Keratinocyte (primary cell): ENCODE data around the gene INHBC. TPM values are rescaled to one million over a fixed set of nuclear protein-coding genes. Genes with fewer than 3 reads are reported as not detected.

Source experiments
- DNase-seq: peaks from one replicate; pipeline ENCODE4 v3.0.0-alpha.2; 2011; ENCODE audit warnings: low read depth, missing footprints, low spot score
- FAIRE-seq: peaks from 2 replicates; lab custom pipeline; 2011; peaks lifted over from hg19 to GRCh38; lab: Jason Lieb, UNC
- H2AFZ ChIP-seq: 2 replicates; pipeline ENCODE4 v1.6.0; 2012; ENCODE audit warnings: low read length, control low read depth, inconsistent platforms; ENCODE audit not compliant: control insufficient read depth
- H3K27ac ChIP-seq: 2 replicates; pipeline ENCODE4 v1.5.1; 2011; ENCODE audit warnings: low read length; ENCODE audit not compliant: control insufficient read depth, insufficient read depth
- H3K27me3 ChIP-seq: 3 replicates; pipeline ENCODE4 v1.6.0; 2011; ENCODE audit warnings: low read length; ENCODE audit not compliant: control insufficient read depth, insufficient read depth; ENCODE audit errors: extremely low read depth
- H3K36me3 ChIP-seq, 2 experiments: 2 replicates in 1 of 2; 3 replicates in 1 of 2; pipeline ENCODE4 v1.5.1; 2011; ENCODE audit warnings: low read length in 2 of 2, mild to moderate bottlenecking in 1 of 2; ENCODE audit not compliant: control insufficient read depth in 2 of 2, insufficient read depth in 2 of 2; ENCODE audit errors: extremely low read depth in 1 of 2
- H3K4me1 ChIP-seq: 3 replicates; pipeline ENCODE4 v1.5.1; 2011; ENCODE audit warnings: low read length; ENCODE audit not compliant: control insufficient read depth, insufficient read depth; ENCODE audit errors: extremely low read depth
- H3K4me2 ChIP-seq: 3 replicates; pipeline ENCODE4 v1.6.0; 2011; ENCODE audit warnings: low read depth, low read length; ENCODE audit not compliant: control insufficient read depth, insufficient read depth; ENCODE audit errors: extremely low read depth
- H3K4me3 ChIP-seq, 3 experiments: fragments of 200-600 bp in 1 of 3; sonication (generic) in 1 of 3; 2 replicates in 2 of 3; 3 replicates in 1 of 3; pipeline ENCODE4 v1.5.1; 2011 to 2016; ENCODE audit warnings: low read length in 3 of 3, mild to moderate bottlenecking in 3 of 3, control low read depth in 2 of 3, inconsistent platforms in 1 of 3, low read depth in 1 of 3, mixed read lengths in 1 of 3, mixed run types in 1 of 3, moderate library complexity in 1 of 3; ENCODE audit not compliant: control insufficient read depth in 2 of 3, insufficient read depth in 2 of 3; ENCODE audit errors: extremely low read depth in 1 of 3
- H3K79me2 ChIP-seq: 2 replicates; pipeline ENCODE4 v1.6.0; 2012; ENCODE audit warnings: low read length; ENCODE audit not compliant: control insufficient read depth, insufficient read depth
- H3K9ac ChIP-seq: 3 replicates; pipeline ENCODE4 v1.6.0; 2011; ENCODE audit warnings: low read length; ENCODE audit not compliant: control insufficient read depth, insufficient read depth; ENCODE audit errors: extremely low read depth
- H3K9me1 ChIP-seq: 3 replicates; pipeline ENCODE4 v1.6.0; 2011; ENCODE audit warnings: low read length; ENCODE audit not compliant: control insufficient read depth, insufficient read depth; ENCODE audit errors: extremely low read depth
- H3K9me3 ChIP-seq: 2 replicates; pipeline ENCODE4 v1.5.1; 2012; ENCODE audit warnings: low read depth, low read length; ENCODE audit not compliant: control insufficient read depth
- H4K20me1 ChIP-seq: 3 replicates; pipeline ENCODE4 v1.6.0; 2011; ENCODE audit warnings: low read length; ENCODE audit not compliant: control insufficient read depth, insufficient read depth; ENCODE audit errors: extremely low read depth
- CTCF ChIP-seq, 3 experiments: IDR thresholded peaks in 1 of 3; conservative IDR thresholded peaks in 1 of 3; optimal IDR thresholded peaks in 1 of 3; 2 replicates in 2 of 3; 3 replicates in 1 of 3; pipeline versions ENCODE3 to v1.5.1; 2011; ENCODE audit warnings: low read length in 3 of 3, mild to moderate bottlenecking in 3 of 3, moderate library complexity in 2 of 3, control low read depth in 1 of 3, inconsistent platforms in 1 of 3; ENCODE audit not compliant: insufficient read depth in 2 of 3; ENCODE audit errors: extremely low read depth in 1 of 3
- EZH2 ChIP-seq: IDR thresholded peaks from one replicate; pipeline ENCODE4 v1.6.1; 2012; ENCODE audit warnings: inconsistent platforms, mild to moderate bottlenecking, low read length, moderate library complexity
- dilution Hi-C: fragments of 300-500 bp; cut with MboI; formaldehyde crosslinking; loops from one replicate; pipeline ENCODE4 v1.7.0; 2020; ENCODE audit warnings: low sequenced_read_pairs; ENCODE audit not compliant: extremely low pct_ligation_motif_present
- polyA plus RNA-seq, 5 experiments: library from polyadenylated mRNA; depleted of rRNA in 3 of 5; stranded (reverse) in 3 of 5; stranded (forward) in 1 of 5; unstranded in 1 of 5; fragments of >200 nt; gene quantifications; 1 replicate in 1 of 5; 2 replicates in 3 of 5; 3 replicates in 1 of 5; pipeline versions ENCODE4 v1.2.1 to v1.2.3, GENCODE V29; 2011 to 2012; ENCODE audit warnings: missing spikeins in 2 of 5, low read depth in 1 of 5, low replicate concordance in 1 of 5

INHBC gene
- polyA plus RNA-seq, 1 donor (not counting 4 experiments of a cell fraction or from before 2014, with no cell fraction given): 0.04 TPM

- DNase-seq: no peak
- dilution Hi-C loops: no loop called here
- H3K9me3 ChIP-seq: no peaks in the 10 kb centered on the region
- H3K79me2 ChIP-seq: no peaks in the 10 kb centered on the region
- H3K27me3 ChIP-seq: no peaks in the 10 kb centered on the region
- no peaks in the 10 kb centered on the region for H3K4me1 ChIP-seq
- H3K9me1 ChIP-seq: no peaks in the 10 kb centered on the region
- H3K4me2 ChIP-seq: no peak overlapping the region
- H3K27ac ChIP-seq: no peak overlapping the region
- TF ChIP-seq EZH2: no peak
- peak in 1 of 3 experiments; percentile 0 for TF ChIP-seq CTCF (optimal IDR thresholded peaks at IDR 0.05 in 1 of 3, IDR thresholded peaks at IDR 0.05 in 1 of 3, conservative IDR thresholded peaks at IDR 0.05 in 1 of 3; ENCODE audit: extremely low read depth in 1 of 3, insufficient read depth in 2 of 3, low read length in 3 of 3)
- no peak overlapping the region for H3K4me3 ChIP-seq
- peaks cover 25 to 42% of the 10 kb centered on the region in 2 experiments for H3K36me3 ChIP-seq
- no peaks in the 10 kb centered on the region for H4K20me1 ChIP-seq
- H3K9ac ChIP-seq: no peak overlapping the region
- no peak for FAIRE-seq
- H2AFZ ChIP-seq: no peak overlapping the region
These were observed 63.5 kb downstream of the INHBC start for GRCh38 chr12:57498132-57498502.

- H3K9ac ChIP-seq: no peak overlapping the region
- no peaks in the 10 kb centered on the region for H3K9me3 ChIP-seq
- no peak for TF ChIP-seq CTCF (optimal IDR thresholded peaks at IDR 0.05 in 1 of 3, IDR thresholded peaks at IDR 0.05 in 1 of 3, conservative IDR thresholded peaks at IDR 0.05 in 1 of 3; ENCODE audit: extremely low read depth in 1 of 3, insufficient read depth in 2 of 3, low read length in 3 of 3)
- TF ChIP-seq EZH2: no peak
- dilution Hi-C loops: no loop called here
- no peaks in the 10 kb centered on the region for H3K27me3 ChIP-seq
- no peak overlapping the region for H3K27ac ChIP-seq
- no peaks in the 10 kb centered on the region for H3K79me2 ChIP-seq
- no peaks in the 10 kb centered on the region for H4K20me1 ChIP-seq
- H3K4me2 ChIP-seq: no peak overlapping the region
- H3K4me1 ChIP-seq: no peaks in the 10 kb centered on the region
- H3K36me3 ChIP-seq: peaks cover 25 to 44% of the 10 kb centered on the region in 2 experiments
- no peak overlapping the region for H2AFZ ChIP-seq
- DNase-seq: no peak
- no peak for FAIRE-seq
- no peak overlapping the region for H3K4me3 ChIP-seq
- H3K9me1 ChIP-seq: no peaks in the 10 kb centered on the region
These were observed 64.0 kb downstream of the INHBC start for GRCh38 chr12:57498571-57498970.
